ENCODE results near the gene TLN1. TPM values are rescaled to one million over a fixed set of nuclear protein-coding genes. Genes with fewer than 3 reads are reported as not detected.

Gene TLN1
- total and polyA plus RNA-seq, 10 of the 15 experiments (the other 5 are each of a cell fraction or from before 2014, with no cell fraction given), result 11.6 to 305 (median 71.9) TPM

- in situ Hi-C loops (cut with MboI), result loop anchor here (10.0 kb wide), 1 partner anchor 628 kb away; the partner anchor contains the start of gene STOML2
- TF ChIP-seq SREBF1 (IDR thresholded peaks at IDR 0.05; ENCODE audit: low read length) (no peak), ESRRA (IDR thresholded peaks at IDR 0.05; ENCODE audit: low read length) (no peak), USF1 (IDR thresholded peaks at IDR 0.05; ENCODE audit: borderline replicate concordance, extremely low read length, insufficient read depth, low read depth, low read length) (no peak), WRNIP1 (IDR thresholded peaks at IDR 0.05; ENCODE audit: borderline replicate concordance, low read depth, low read length) (no peak), CEBPB (IDR thresholded peaks at IDR 0.05; ENCODE audit: borderline replicate concordance in 1 of 2, low read depth in 2 of 2, low read length in 2 of 2) (no peak), TARDBP (IDR thresholded peaks at IDR 0.05; ENCODE audit: borderline replicate concordance) (no peak), SUPT20H (IDR thresholded peaks at IDR 0.05; ENCODE audit: borderline replicate concordance, control insufficient read depth, low read depth, low read length) (no peak), ZZZ3 (IDR thresholded peaks at IDR 0.05; ENCODE audit: control insufficient read depth, insufficient read length, low read depth) (no peak), RELA (IDR thresholded peaks at IDR 0.05; ENCODE audit: borderline replicate concordance, partially characterized antibody) (no peak), PRDM15 (CRISPR knock-in tag; IDR thresholded peaks at IDR 0.05) (no peak), RAD21 (IDR thresholded peaks at IDR 0.05; ENCODE audit: insufficient read depth, low read depth, low read length) (no peak), NRF1 (conservative IDR thresholded peaks at IDR 0.05; ENCODE audit: low read depth, low read length) (peak; percentile 24; the same call in 1 of the 2 replicates), LARP7 (IDR thresholded peaks at IDR 0.05) (peak; percentile 93), BHLHE40 (IDR thresholded peaks at IDR 0.05; ENCODE audit: borderline replicate concordance in 1 of 2, low read depth in 2 of 2, low read length in 1 of 2) (no peak), CHD4 (IDR thresholded peaks at IDR 0.05) (no peak)
These were observed 976 bp upstream of the TLN1 start for GRCh38 chr9:35732800-35733541.

More at GRCh38 chr9:35732800-35733541, 976 bp upstream of the TLN1 start:
- ATAC-seq (peak; percentile 16), FAIRE-seq (peak; percentile 83), DNase-seq (ENCODE audit: low read depth, low spot score) (no peak)
- under 1% methylated on average over 14 of the region's 14 CpGs for WGBS (ENCODE audit: insufficient coverage, insufficient replicate concordance, low lambda C conversion rate, missing lambda C conversion rate)
- intact Hi-C loops (cut with micrococcal nuclease; ENCODE audit: unreplicated experiment), result loop anchor here (1.0 to 10.0 kb wide), 5 partner anchors 15 to 618 kb away; partner anchors contain the start of genes ATOSB and HINT2
- H3K36me3 ChIP-seq (ENCODE audit: control insufficient read depth in 2 of 2, insufficient read depth in 2 of 2, low read length in 1 of 2), result peaks cover 10 to 18% of the 10 kb centered on the region in 2 experiments; a peak in 3 of 4 replicates
- H3K4me3 ChIP-seq, result peak overlapping the region; percentile 74
- peak overlapping the region; percentile 92 for H3K27ac ChIP-seq (ENCODE audit: control insufficient read depth, insufficient read depth)
- ChIA-PET CTCF (interaction anchor here (1.0 to 9.5 kb wide), 16 partner anchors 13 to 149 kb away, joined by 3 to 183 read pairs (median 7); partner anchors contain the start of genes ARHGEF39, CCDC107, GBA2 and HINT2), SMC1A (ENCODE audit: uncharacterized antibody, unreplicated experiment) (interaction anchor here (1.0 to 8.0 kb wide), 9 partner anchors 15 to 114 kb away, joined by 3 to 145 read pairs (median 12); partner anchors contain the start of genes ARHGEF39, CCDC107, GBA2 and RGP1), RAD21 (ENCODE audit: unreplicated experiment) (interaction anchor here (1.1 to 8.6 kb wide), 16 partner anchors 14 to 617 kb away, joined by 3 to 133 read pairs (median 5); partner anchors contain the start of genes ARHGEF39, ATOSB, CCDC107 and CD72), POLR2A (interaction anchor here (0.7 to 8.1 kb wide), 16 partner anchors 8 to 129 kb away, joined by 3 to 163 read pairs (median 6); partner anchors contain the start of genes ARHGEF39, CCDC107, GBA2 and HINT2)
- TSS peak; percentile 86 for BruUV-seq (replicated peaks)
- peak overlapping the region; percentile 90 for H3K9ac ChIP-seq (ENCODE audit: control insufficient read depth, insufficient read depth, low read length)
- H3K79me2 ChIP-seq (ENCODE audit: control insufficient read depth, insufficient read depth, low read length), result peaks cover 52% of the 10 kb centered on the region
- H3K9me3 ChIP-seq (replicated peaks; ENCODE audit: control insufficient read depth, insufficient read depth, low read length), result no peaks in the 10 kb centered on the region
- no peaks in the 10 kb centered on the region for H3K27me3 ChIP-seq (replicated peaks in 1 of 2; ENCODE audit: control insufficient read depth in 2 of 2, insufficient read depth in 2 of 2, low read length in 1 of 2)
- H2AFZ ChIP-seq (ENCODE audit: control insufficient read depth, low read depth, low read length), result peak overlapping the region; percentile 11
- H3K4me1 ChIP-seq (ENCODE audit: control insufficient read depth, insufficient read depth, low read length), result peaks cover 10% of the 10 kb centered on the region
- no peaks in the 10 kb centered on the region for H4K20me1 ChIP-seq (ENCODE audit: control insufficient read depth, insufficient read depth)
- peak overlapping the region; percentile 93 for H3K4me2 ChIP-seq (ENCODE audit: control insufficient read depth, insufficient read depth)
